ENCODE data around the gene EHBP1.

DNA sequence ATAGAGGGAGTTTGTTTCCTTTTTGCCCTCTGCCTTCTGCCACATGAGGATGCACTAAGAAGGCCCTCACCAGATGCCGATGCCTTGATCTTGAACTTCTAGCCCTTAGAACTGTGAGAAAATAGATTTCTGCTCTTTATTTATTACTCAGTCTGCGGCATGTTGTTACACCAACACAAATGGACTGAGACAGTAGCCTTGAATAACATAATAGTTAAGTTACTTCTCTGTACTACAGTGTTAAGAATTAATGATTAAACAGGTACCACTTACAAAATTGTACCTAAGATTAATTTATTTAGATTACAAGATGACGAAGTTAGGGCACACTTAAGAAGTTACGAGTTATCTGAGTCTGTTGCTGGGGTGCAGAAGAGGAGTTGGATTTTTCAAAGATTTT is 42.4 kb downstream of the EHBP1 start:
- no peak for TF ChIP-seq CTCF (IDR thresholded peaks at IDR 0.05)
- no peak for TF ChIP-seq POLR2A (IDR thresholded peaks at IDR 0.05)
